Cortex of kidney (tissue), 1 donor: ENCODE results near the gene HSDL1.

Experiments
- DNase-seq: peaks from one replicate; lab custom pipeline; 2025; lab: John Stamatoyannopoulos, UW

Gene HSDL1

GRCh38 chr16:84176192-84177053 is 31.4 kb upstream of the HSDL1 start:
- DNase-seq, result no peak

GRCh38 chr16:84175350-84176081 is 30.5 kb upstream of the HSDL1 start:
- DNase-seq, result no peak

GRCh38 chr16:84174396-84174795 is 29.4 kb upstream of the HSDL1 start:
- DNase-seq, result no peak

GRCh38 chr16:84169765-84170310 is 24.9 kb upstream of the HSDL1 start:
- DNase-seq, result no peak

GRCh38 chr16:84166796-84167695 is 22.1 kb upstream of the HSDL1 start:
- DNase-seq, result no peak

GRCh38 chr16:84165746-84166145 is 20.8 kb upstream of the HSDL1 start:
- no peak for DNase-seq

GRCh38 chr16:84161801-84162200 is 16.8 kb upstream of the HSDL1 start:
- DNase-seq, result no peak

GRCh38 chr16:84161037-84161436 is 16.1 kb upstream of the HSDL1 start:
- no peak for DNase-seq

- DNase-seq, result no peak
Observed at GRCh38 chr16:84159800-84160199, 14.8 kb upstream of the HSDL1 start.

- DNase-seq, result no peak
Observed at GRCh38 chr16:84159007-84159406, 14.0 kb upstream of the HSDL1 start.

GRCh38 chr16:84156342-84156784 is 11.4 kb upstream of the HSDL1 start:
- DNase-seq, result no peak

GRCh38 chr16:84155771-84156170 is 10.8 kb upstream of the HSDL1 start:
- DNase-seq, result no peak

GRCh38 chr16:84155226-84155625 is 10.2 kb upstream of the HSDL1 start:
- no peak for DNase-seq

- DNase-seq, result no peak
Observed at GRCh38 chr16:84153660-84154214, 8.8 kb upstream of the HSDL1 start.

GRCh38 chr16:84150926-84151325 is 5.9 kb upstream of the HSDL1 start:
- DNase-seq, result no peak

- DNase-seq, result no peak
Observed at GRCh38 chr16:84144209-84144858, 643 bp downstream of the HSDL1 start.

- DNase-seq, result no peak
Observed at GRCh38 chr16:84143784-84144199, 1.2 kb downstream of the HSDL1 start.

GRCh38 chr16:84143081-84143480 is 1.9 kb downstream of the HSDL1 start:
- no peak for DNase-seq

- DNase-seq, result no peak
Observed at GRCh38 chr16:84141143-84141670, 3.8 kb downstream of the HSDL1 start.

GRCh38 chr16:84139628-84140258 is 5.2 kb downstream of the HSDL1 start:
- DNase-seq, result no peak
